Hepatocyte (in vitro differentiated cells): Measurements from ENCODE around the gene NDST1.

Experiments
- CTCF ChIP-seq: fragments of 200-600 bp; sonication (generic); IDR thresholded peaks from 2 replicates; pipeline ENCODE4 v1.5.1; 2016; ENCODE audit warnings: antibody characterized with exemption, mild to moderate bottlenecking; ENCODE audit not compliant: poor library complexity
- EZH2 ChIP-seq: fragments of 200-600 bp; sonication (generic); IDR thresholded peaks from 2 replicates; pipeline ENCODE4 v1.6.1; 2016; ENCODE audit warnings: antibody characterized with exemption, mild to moderate bottlenecking, borderline replicate concordance
- EZH2phosphoT487 ChIP-seq: fragments of 200-600 bp; sonication (generic); IDR thresholded peaks from one replicate; pipeline ENCODE4 v1.6.1; 2018; ENCODE audit warnings: antibody characterized with exemption, mild to moderate bottlenecking, low read depth, moderate library complexity; ENCODE audit not compliant: unreplicated experiment, severe bottlenecking

GRCh38 chr5:150600616-150601490 is 92.9 kb downstream of the NDST1 start:
- no peak for TF ChIP-seq EZH2
- TF ChIP-seq CTCF: no peak
- no peak for TF ChIP-seq EZH2phosphoT487
